Glutamatergic neuron (in vitro differentiated cells): Measurements from ENCODE around the gene BORCS6. TPM values are rescaled to one million over a fixed set of nuclear protein-coding genes. Genes with fewer than 3 reads are reported as not detected.
A peak's percentile ranks its signal among the peaks of the same experiment; 100 is the strongest.

ENCODE experiments used
- DNase-seq: peaks from one replicate; pipeline ENCODE4 v3.0.0; 2022
- H3K27ac Mint-ChIP-seq: one replicate; pipeline ENCODE4 v1.8.0; 2020; ENCODE audit warnings: mild to moderate bottlenecking, mixed read lengths, inconsistent platforms; ENCODE audit not compliant: unreplicated experiment
- H3K27me3 Mint-ChIP-seq: one replicate; pipeline ENCODE4 v1.8.0; 2020; ENCODE audit warnings: mild to moderate bottlenecking, moderate library complexity, mixed read lengths, inconsistent platforms; ENCODE audit not compliant: unreplicated experiment
- H3K36me3 Mint-ChIP-seq: one replicate; pipeline ENCODE4 v1.8.0; 2020; ENCODE audit warnings: mild to moderate bottlenecking, mixed read lengths, inconsistent platforms; ENCODE audit not compliant: unreplicated experiment
- H3K4me1 Mint-ChIP-seq: one replicate; pipeline ENCODE4 v1.8.0; 2020; ENCODE audit warnings: mild to moderate bottlenecking, low read depth, mixed read lengths, inconsistent platforms; ENCODE audit not compliant: unreplicated experiment
- H3K4me3 Mint-ChIP-seq: one replicate; pipeline ENCODE4 v1.8.0; 2020; ENCODE audit warnings: mild to moderate bottlenecking, mixed read lengths, inconsistent platforms; ENCODE audit not compliant: unreplicated experiment
- H3K9me3 Mint-ChIP-seq: one replicate; pipeline ENCODE4 v1.8.0; 2020; ENCODE audit warnings: mild to moderate bottlenecking, moderate library complexity, mixed read lengths, inconsistent platforms; ENCODE audit not compliant: unreplicated experiment
- CTCF ChIP-seq: fragments of 200-600 bp; sonication (generic); IDR thresholded peaks from one replicate; pipeline ENCODE4 v1.5.0; 2021; ENCODE audit not compliant: partially characterized antibody, unreplicated experiment
- long read RNA-seq: library from polyadenylated mRNA; unstranded; transcript quantifications from one replicate; pipeline ENCODE4 v2.0.0, GENCODE V29; 2020; ENCODE audit not compliant: unreplicated experiment
- total RNA-seq: library from RNA; stranded (reverse); fragmentation: NEBNext Ultra II Directional; extraction: Animal tissue kit (Norgen Biotek cat#: 25700); gene quantifications from one replicate; pipeline ENCODE4 v1.2.1, GENCODE V29; 2021; ENCODE audit not compliant: unreplicated experiment

BORCS6 gene
- total RNA-seq, result 14.2 TPM
- long read RNA-seq, transcript BORCS6-201 (1 exons, 2,575 nt), result major isoform, 52 of 52 reads
- long read RNA-seq, partial matches to known transcripts, result 0 of 52 reads
- long read RNA-seq, other reads (novel, unspliced or antisense), result 0 of 52 reads

- peaks cover 6% of the 10 kb centered on the region for H3K4me1 Mint-ChIP-seq
- peak within 1 kb of the TSS; percentile 89 for H3K27ac Mint-ChIP-seq
- no peak for TF ChIP-seq CTCF
- peak; percentile 92 for DNase-seq
- H3K9me3 Mint-ChIP-seq, result peaks cover 9% of the 10 kb centered on the region
- H3K4me3 Mint-ChIP-seq, result no peak within 1 kb of the TSS
- peaks cover 11% of the 10 kb centered on the region for H3K27me3 Mint-ChIP-seq
- no peaks in the 10 kb centered on the region for H3K36me3 Mint-ChIP-seq
These were observed at the start of gene BORCS6 for GRCh38 chr17:8189711-8190477. Gene BORCS6, minus strand, starts transcription at chr17:8190180. Its CDS starts 40 bp downstream, at chr17:8190140.

- Mint-ChIP-seq H3K27ac (no peak overlapping the region), H3K36me3 (peaks cover 8% of the 10 kb centered on the region), H3K4me1 (no peaks in the 10 kb centered on the region), H3K27me3 (peaks cover 3% of the 10 kb centered on the region), H3K9me3 (peaks cover 3% of the 10 kb centered on the region), H3K4me3 (no peak overlapping the region)
- no peak for TF ChIP-seq CTCF
- DNase-seq, result no peak
These were observed 47.9 kb upstream of the BORCS6 start for GRCh38 chr17:8237886-8238285.

GRCh38 chr17:8237175-8237574, 47.2 kb upstream of the BORCS6 start:
- Mint-ChIP-seq H3K36me3 (peaks cover 10% of the 10 kb centered on the region), H3K4me1 (no peaks in the 10 kb centered on the region), H3K27ac (no peak overlapping the region), H3K4me3 (no peak overlapping the region), H3K27me3 (peaks cover 3% of the 10 kb centered on the region), H3K9me3 (peaks cover 3% of the 10 kb centered on the region)
- no peak for TF ChIP-seq CTCF
- no peak for DNase-seq

GRCh38 chr17:8235676-8236075, 45.7 kb upstream of the BORCS6 start:
- H3K27me3 Mint-ChIP-seq, result peaks cover 3% of the 10 kb centered on the region
- H3K27ac Mint-ChIP-seq, result no peak overlapping the region
- TF ChIP-seq CTCF, result no peak
- peaks cover 4% of the 10 kb centered on the region for H3K9me3 Mint-ChIP-seq
- no peak overlapping the region for H3K4me3 Mint-ChIP-seq
- no peak for DNase-seq
- H3K36me3 Mint-ChIP-seq, result peaks cover 10% of the 10 kb centered on the region
- no peaks in the 10 kb centered on the region for H3K4me1 Mint-ChIP-seq
